ENCODE results near the gene ANGEL1.

DNA sequence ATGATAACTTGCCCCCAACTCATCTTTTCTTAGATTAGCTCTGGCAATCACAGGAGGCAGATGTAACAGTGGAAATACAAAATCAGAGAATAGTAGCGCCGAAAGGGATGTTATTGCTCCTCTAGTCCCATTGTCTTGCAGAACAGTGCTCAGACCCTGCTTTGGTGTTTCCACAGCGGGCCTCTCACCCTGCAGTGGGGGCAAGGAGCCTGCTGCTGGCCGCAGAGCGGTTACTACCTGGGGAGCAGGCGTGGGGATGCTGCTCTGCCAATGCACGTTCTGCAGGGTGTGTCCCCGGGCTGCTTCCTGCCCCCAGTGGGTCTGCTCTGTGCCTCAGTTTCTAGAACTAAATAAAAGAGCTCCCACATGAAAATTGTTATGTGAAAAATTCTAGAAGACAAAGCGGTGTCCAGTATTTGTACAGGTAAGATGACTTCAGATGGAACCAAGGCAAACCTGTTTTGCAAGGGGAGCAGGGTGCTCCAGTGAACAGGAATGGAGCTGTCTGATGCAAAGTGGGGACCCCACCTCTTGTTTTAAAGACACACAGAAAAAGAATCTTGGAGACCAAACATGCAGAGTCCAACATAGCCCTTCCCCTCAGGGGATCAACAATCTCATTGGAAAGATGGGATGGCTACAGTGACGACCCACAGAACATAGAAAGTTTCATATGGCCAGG lies 49.0 kb upstream of the ANGEL1 start:
- no peak for TF ChIP-seq TAF1 (IDR thresholded peaks at IDR 0.05; ENCODE audit: borderline replicate concordance, insufficient read depth, low read length)
- no peak for TF ChIP-seq POLR2AphosphoS5 (IDR thresholded peaks at IDR 0.05; ENCODE audit: low read depth, low read length)
- TF ChIP-seq FOXP2 (optimal IDR thresholded peaks at IDR 0.05; ENCODE audit: borderline replicate concordance, extremely low read depth, extremely low read length, insufficient read depth) = no peak
- TF ChIP-seq, protein P1, sequence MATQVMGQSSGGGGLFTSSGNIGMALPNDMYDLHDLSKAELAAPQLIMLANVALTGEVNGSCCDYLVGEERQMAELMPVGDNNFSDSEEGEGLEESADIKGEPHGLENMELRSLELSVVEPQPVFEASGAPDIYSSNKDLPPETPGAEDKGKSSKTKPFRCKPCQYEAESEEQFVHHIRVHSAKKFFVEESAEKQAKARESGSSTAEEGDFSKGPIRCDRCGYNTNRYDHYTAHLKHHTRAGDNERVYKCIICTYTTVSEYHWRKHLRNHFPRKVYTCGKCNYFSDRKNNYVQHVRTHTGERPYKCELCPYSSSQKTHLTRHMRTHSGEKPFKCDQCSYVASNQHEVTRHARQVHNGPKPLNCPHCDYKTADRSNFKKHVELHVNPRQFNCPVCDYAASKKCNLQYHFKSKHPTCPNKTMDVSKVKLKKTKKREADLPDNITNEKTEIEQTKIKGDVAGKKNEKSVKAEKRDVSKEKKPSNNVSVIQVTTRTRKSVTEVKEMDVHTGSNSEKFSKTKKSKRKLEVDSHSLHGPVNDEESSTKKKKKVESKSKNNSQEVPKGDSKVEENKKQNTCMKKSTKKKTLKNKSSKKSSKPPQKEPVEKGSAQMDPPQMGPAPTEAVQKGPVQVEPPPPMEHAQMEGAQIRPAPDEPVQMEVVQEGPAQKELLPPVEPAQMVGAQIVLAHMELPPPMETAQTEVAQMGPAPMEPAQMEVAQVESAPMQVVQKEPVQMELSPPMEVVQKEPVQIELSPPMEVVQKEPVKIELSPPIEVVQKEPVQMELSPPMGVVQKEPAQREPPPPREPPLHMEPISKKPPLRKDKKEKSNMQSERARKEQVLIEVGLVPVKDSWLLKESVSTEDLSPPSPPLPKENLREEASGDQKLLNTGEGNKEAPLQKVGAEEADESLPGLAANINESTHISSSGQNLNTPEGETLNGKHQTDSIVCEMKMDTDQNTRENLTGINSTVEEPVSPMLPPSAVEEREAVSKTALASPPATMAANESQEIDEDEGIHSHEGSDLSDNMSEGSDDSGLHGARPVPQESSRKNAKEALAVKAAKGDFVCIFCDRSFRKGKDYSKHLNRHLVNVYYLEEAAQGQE (IDR thresholded peaks at IDR 0.05; ENCODE audit: insufficient read depth in 1 of 2, low read depth in 2 of 2, low read length in 2 of 2) = no peak

Measured in PFSK-1 (cell line).